ENCODE data around the gene SPSB2. TPM values are rescaled to one million over a fixed set of nuclear protein-coding genes. Genes with fewer than 3 reads are reported as not detected.
A peak's percentile ranks its signal among the peaks of the same experiment; 100 is the strongest.

Gene SPSB2
- total RNA-seq, 1 experiment from 2014 or later, result 9.2 TPM

DNA sequence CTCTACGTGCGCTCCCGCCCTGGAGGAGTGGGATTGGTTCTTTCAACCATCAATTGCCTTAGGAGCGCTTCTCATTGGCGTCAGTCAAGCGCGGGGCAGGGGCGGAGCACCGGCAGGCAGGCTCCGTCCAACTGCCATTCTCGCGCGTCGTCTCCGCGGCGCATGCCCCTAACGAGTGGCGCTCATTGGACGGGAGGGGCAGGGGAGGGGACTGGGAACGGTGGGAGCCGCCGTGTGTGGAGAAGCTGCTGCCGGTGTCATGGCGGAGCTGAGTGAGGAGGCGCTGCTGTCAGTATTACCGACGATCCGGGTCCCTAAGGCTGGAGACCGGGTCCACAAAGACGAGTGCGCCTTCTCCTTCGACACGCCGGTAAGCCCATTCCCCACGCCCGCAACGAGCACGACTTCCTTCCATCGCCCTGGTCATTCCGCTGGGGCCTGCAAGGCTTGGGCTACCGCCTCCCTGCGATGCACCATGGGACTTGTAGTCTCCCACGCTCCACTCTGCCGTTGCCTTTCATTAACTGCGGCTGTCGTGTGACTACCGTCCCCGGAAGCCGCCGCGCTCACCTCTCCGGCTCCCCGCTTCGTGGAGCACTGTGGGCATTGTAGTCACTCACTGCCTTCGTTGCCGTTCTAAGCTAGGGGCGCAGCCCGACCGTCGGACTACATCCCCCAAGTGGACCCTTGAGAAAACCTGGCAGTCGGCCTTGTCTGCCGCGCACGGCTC lies 21.0 kb downstream of the SPSB2 start, which contains the start of gene USP5:
TSS of gene USP5 (plus strand) at position 230 of the 730 bp plus-strand sequence. CDS start at position 260, 30 bp downstream.
- H3K79me2 ChIP-seq (ENCODE audit: low read length), result peaks cover 55% of the 10 kb centered on the region
- ChIA-PET CTCF (interaction anchor here (0.5 to 1.7 kb wide), 5 partner anchors 16 to 97 kb away, joined by 4 to 12 read pairs (median 4); partner anchors contain the start of gene SPSB2), POLR2A (ENCODE audit: unreplicated experiment) (interaction anchor here (0.5 to 0.6 kb wide), 6 partner anchors 18 to 163 kb away, joined by 3 to 13 read pairs (median 4); partner anchors contain the start of genes PTMS and ZNF384)

DNA sequence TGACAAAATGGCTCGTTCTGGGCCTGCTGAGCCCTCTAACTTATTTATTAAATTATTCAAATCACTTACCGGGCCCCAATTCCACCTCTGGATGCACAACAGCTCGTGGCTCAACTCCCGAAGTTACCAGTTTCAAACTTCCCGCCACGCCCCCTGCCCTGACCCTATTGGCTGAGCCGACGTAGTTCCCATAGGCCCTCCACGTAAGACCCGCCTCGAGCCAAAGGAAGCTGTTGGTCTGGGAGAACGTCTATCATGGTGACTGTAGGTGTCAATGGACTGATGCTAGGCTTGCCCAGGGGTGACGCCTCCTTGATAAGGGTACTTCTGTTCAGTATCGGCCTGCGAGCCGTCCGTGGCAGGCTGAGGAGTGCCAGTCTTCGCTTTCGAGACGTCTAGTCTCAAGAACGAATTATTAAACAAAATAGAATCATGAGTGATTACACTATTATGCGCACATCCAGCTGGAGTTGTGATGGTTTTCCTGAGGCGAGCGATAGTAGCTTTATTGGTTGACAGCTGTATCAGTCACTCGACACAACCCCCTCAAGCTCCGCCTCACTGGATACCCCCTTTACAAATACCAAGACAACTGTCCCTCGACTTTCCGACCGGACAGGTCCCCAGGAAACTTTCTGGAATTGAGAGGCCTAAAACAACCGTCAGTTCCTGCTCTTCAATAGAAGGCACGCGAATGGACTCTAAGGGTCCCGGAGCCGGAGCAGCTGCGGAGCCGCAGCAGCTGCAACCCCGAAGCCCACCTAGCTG lies 21.8 kb downstream of the SPSB2 start, which contains the start of gene CDCA3:
TSS of gene CDCA3 (minus strand) at position 134 of the 768 bp plus-strand sequence. CDS start 334 bp downstream, outside the sequence.
- peak within 1 kb of the TSS; percentile 79 for H3K9ac ChIP-seq (ENCODE audit: low read length)
- peak within 1 kb of the TSS; percentile 61 for H3K27ac ChIP-seq (ENCODE audit: low read length)
- no peaks in the 10 kb centered on the region for H3K9me3 ChIP-seq (ENCODE audit: low read length)
- H3K27me3 ChIP-seq (ENCODE audit: low read length), result no peaks in the 10 kb centered on the region
- peaks cover 55% of the 10 kb centered on the region for H3K79me2 ChIP-seq (ENCODE audit: low read length)
- CTCF ChIA-PET, result interaction anchor here (0.5 to 1.7 kb wide), 5 partner anchors 15 to 96 kb away, joined by 3 to 12 read pairs (median 4); partner anchors contain the start of gene SPSB2
- no peak for TF ChIP-seq EZH2phosphoT487 (IDR thresholded peaks at IDR 0.05; ENCODE audit: borderline replicate concordance, low read length)
- TF ChIP-seq EZH2 (IDR thresholded peaks at IDR 0.05; ENCODE audit: low read length, unreplicated experiment), result no peak
- TF ChIP-seq, protein P1, sequence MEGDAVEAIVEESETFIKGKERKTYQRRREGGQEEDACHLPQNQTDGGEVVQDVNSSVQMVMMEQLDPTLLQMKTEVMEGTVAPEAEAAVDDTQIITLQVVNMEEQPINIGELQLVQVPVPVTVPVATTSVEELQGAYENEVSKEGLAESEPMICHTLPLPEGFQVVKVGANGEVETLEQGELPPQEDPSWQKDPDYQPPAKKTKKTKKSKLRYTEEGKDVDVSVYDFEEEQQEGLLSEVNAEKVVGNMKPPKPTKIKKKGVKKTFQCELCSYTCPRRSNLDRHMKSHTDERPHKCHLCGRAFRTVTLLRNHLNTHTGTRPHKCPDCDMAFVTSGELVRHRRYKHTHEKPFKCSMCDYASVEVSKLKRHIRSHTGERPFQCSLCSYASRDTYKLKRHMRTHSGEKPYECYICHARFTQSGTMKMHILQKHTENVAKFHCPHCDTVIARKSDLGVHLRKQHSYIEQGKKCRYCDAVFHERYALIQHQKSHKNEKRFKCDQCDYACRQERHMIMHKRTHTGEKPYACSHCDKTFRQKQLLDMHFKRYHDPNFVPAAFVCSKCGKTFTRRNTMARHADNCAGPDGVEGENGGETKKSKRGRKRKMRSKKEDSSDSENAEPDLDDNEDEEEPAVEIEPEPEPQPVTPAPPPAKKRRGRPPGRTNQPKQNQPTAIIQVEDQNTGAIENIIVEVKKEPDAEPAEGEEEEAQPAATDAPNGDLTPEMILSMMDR (conservative IDR thresholded peaks at IDR 0.05; ENCODE audit: low read depth, low read length), result no peak
- POLR2A ChIA-PET (ENCODE audit: unreplicated experiment), result interaction anchor here (0.5 to 0.7 kb wide), 4 partner anchors 14 to 162 kb away, joined by 3 to 4 read pairs (median 4); partner anchors contain the start of gene PTMS
- ATAC-seq, result peak; percentile 67
- peak within 1 kb of the TSS; percentile 98 for H2AFZ ChIP-seq (ENCODE audit: low read length)
- peak within 1 kb of the TSS; percentile 97 for H3K4me2 ChIP-seq (ENCODE audit: low read length)
- H3K4me1 ChIP-seq (ENCODE audit: insufficient read depth, low read length), result peaks cover 23% of the 10 kb centered on the region
- peak; percentile 96 for DNase-seq
- H3K9me2 ChIP-seq (replicated peaks; ENCODE audit: low read length), result no peaks in the 10 kb centered on the region
- peak within 1 kb of the TSS; percentile 86 for H3K4me3 ChIP-seq (ENCODE audit: low read length)
- peaks cover 15% of the 10 kb centered on the region; the same call in 1 of the 2 replicates for H3K36me3 ChIP-seq (ENCODE audit: low read depth, low read length)
- BruUV-seq (replicated peaks), result no TSS peak
- no peaks in the 10 kb centered on the region for H4K20me1 ChIP-seq (ENCODE audit: low read length)
- no peaks in the 10 kb centered on the region for H3F3A ChIP-seq (ENCODE audit: low read length, unreplicated experiment)
- intact Hi-C loops (cut with micrococcal nuclease), result loop anchor here (5.0 kb wide), 2 partner anchors 99 to 156 kb away; partner anchors contain the start of gene MLF2

More for the DNA sequence above, 21.0 kb downstream of the SPSB2 start, which contains the start of gene USP5:
- H3K27me3 ChIP-seq (ENCODE audit: low read length), result no peaks in the 10 kb centered on the region
- no peaks in the 10 kb centered on the region for H4K20me1 ChIP-seq (ENCODE audit: low read length)
- H2AFZ ChIP-seq (ENCODE audit: low read length), result peak within 1 kb of the TSS; percentile 98
- peak within 1 kb of the TSS; percentile 79 for H3K9ac ChIP-seq (ENCODE audit: low read length)
- intact Hi-C loops (cut with micrococcal nuclease), result loop anchor here (5.0 kb wide), 2 partner anchors 100 to 155 kb away; partner anchors contain the start of gene MLF2
- H3K4me3 ChIP-seq (ENCODE audit: low read length), result peak within 1 kb of the TSS; percentile 86
- ATAC-seq (peak; percentile 77), DNase-seq (peak; percentile 98)
- H3K36me3 ChIP-seq (ENCODE audit: low read depth, low read length), result peaks cover 21% of the 10 kb centered on the region; the same call in 1 of the 2 replicates
- TF ChIP-seq EZH2 (IDR thresholded peaks at IDR 0.05; ENCODE audit: low read length, unreplicated experiment) (no peak), EZH2phosphoT487 (IDR thresholded peaks at IDR 0.05; ENCODE audit: borderline replicate concordance, low read length) (no peak)
- TF ChIP-seq, protein P1 (conservative IDR thresholded peaks at IDR 0.05; ENCODE audit: low read depth, low read length), result no peak
- H3K4me1 ChIP-seq (ENCODE audit: insufficient read depth, low read length), result peaks cover 23% of the 10 kb centered on the region
- no peaks in the 10 kb centered on the region for H3F3A ChIP-seq (ENCODE audit: low read length, unreplicated experiment)
- peak within 1 kb of the TSS; percentile 61 for H3K27ac ChIP-seq (ENCODE audit: low read length)
- H3K9me2 ChIP-seq (replicated peaks; ENCODE audit: low read length), result no peaks in the 10 kb centered on the region
- BruUV-seq (replicated peaks), result TSS peak; percentile 80
- peak within 1 kb of the TSS; percentile 99 for H3K4me2 ChIP-seq (ENCODE audit: low read length)
- H3K9me3 ChIP-seq (ENCODE audit: low read length), result no peaks in the 10 kb centered on the region

All from PC-3 (cell line).